Testis (tissue), 2 donors: Measurements from ENCODE around the gene ABCG5.

Source experiments
- POLR2A ChIP-seq: fragments of 450-650 bp; IDR thresholded peaks from one replicate; pipeline ENCODE4 v1.6.1; 2017; ENCODE audit warnings: antibody characterized with exemption, mild to moderate bottlenecking, moderate library complexity
- TF ChIP-seq, protein P1 (sequence below), 3 experiments: fragments of 450-650 bp in 2 of 3; fragments of 200-600 bp in 1 of 3; sonication (generic) in 1 of 3; IDR thresholded peaks; one replicate each; pipeline ENCODE4 v1.5.1; 2016 to 2019; ENCODE audit warnings: antibody characterized with exemption in 3 of 3, mild to moderate bottlenecking in 2 of 3, moderate library complexity in 1 of 3

DNA sequence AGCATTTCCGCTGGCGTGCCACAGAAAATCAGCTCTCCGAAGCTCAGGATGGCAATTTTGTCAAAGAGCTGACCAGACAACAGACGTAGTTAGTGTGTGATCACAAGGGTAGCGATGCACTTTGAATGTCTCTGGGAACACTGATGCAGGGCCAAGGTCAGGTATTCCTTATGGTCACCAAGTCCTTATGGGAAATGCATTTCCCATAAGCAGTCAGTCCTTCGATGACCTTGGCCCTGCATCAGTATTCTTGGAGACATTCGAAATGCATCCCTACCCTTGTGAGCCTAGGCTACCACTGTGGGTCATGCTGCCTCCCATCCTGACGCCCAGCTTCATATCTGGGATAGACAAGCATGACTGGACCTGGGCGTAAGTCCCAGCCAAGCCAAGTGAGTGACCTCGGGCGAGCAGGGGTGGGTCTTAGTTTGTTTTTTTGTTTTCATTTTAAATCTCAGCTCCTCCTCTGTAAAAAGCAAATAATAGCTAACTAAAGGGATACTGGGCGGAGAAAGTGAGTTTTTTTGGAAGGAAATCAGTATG, 13.6 kb downstream of the ABCG5 start:
- no peak for TF ChIP-seq POLR2A
- TF ChIP-seq, protein P1, sequence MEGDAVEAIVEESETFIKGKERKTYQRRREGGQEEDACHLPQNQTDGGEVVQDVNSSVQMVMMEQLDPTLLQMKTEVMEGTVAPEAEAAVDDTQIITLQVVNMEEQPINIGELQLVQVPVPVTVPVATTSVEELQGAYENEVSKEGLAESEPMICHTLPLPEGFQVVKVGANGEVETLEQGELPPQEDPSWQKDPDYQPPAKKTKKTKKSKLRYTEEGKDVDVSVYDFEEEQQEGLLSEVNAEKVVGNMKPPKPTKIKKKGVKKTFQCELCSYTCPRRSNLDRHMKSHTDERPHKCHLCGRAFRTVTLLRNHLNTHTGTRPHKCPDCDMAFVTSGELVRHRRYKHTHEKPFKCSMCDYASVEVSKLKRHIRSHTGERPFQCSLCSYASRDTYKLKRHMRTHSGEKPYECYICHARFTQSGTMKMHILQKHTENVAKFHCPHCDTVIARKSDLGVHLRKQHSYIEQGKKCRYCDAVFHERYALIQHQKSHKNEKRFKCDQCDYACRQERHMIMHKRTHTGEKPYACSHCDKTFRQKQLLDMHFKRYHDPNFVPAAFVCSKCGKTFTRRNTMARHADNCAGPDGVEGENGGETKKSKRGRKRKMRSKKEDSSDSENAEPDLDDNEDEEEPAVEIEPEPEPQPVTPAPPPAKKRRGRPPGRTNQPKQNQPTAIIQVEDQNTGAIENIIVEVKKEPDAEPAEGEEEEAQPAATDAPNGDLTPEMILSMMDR (IDR thresholded peaks at IDR 0.05), result no peak
